CD14-positive monocyte (primary cell): ENCODE measurements around the gene GTF2H1. TPM values are rescaled to one million over a fixed set of nuclear protein-coding genes. Genes with fewer than 3 reads are reported as not detected.

Source experiments
- DNase-seq, 3 donors: peaks; one replicate each; pipeline ENCODE4 v3.0.0-alpha.2; 2011 to 2022
- H2AFZ ChIP-seq: 2 replicates; pipeline ENCODE4 v1.6.0; 2012; ENCODE audit warnings: mild to moderate bottlenecking, low read depth, low read length, inconsistent platforms; ENCODE audit not compliant: insufficient read depth, poor library complexity, severe bottlenecking
- H3K27ac ChIP-seq, 2 donors: 1 replicate in 1 of 2; 2 replicates in 1 of 2; pipeline ENCODE4 v1.5.1; 2012 to 2013; ENCODE audit warnings: low read length in 2 of 2, control low read depth in 1 of 2, inconsistent platforms in 1 of 2, low read depth in 1 of 2, mild to moderate bottlenecking in 1 of 2
- H3K27me3 ChIP-seq, 2 donors: one replicate each; pipeline versions ENCODE4 v1.6.0 to v1.6.1; 2011 to 2013; ENCODE audit warnings: low read length in 2 of 2; ENCODE audit not compliant: control insufficient read depth in 2 of 2, insufficient read depth in 2 of 2
- H3K36me3 ChIP-seq, 2 donors: replicated peaks in 1 of 2; 1 replicate in 1 of 2; 2 replicates in 1 of 2; pipeline versions ENCODE4 v1.5.1 to v1.6.1; 2012 to 2013; ENCODE audit warnings: low read length in 2 of 2, control low read depth in 1 of 2, inconsistent platforms in 1 of 2, mild to moderate bottlenecking in 1 of 2; ENCODE audit not compliant: insufficient read depth in 2 of 2, control insufficient read depth in 1 of 2
- H3K4me1 ChIP-seq, 2 donors: 1 replicate in 1 of 2; 2 replicates in 1 of 2; pipeline versions ENCODE4 v1.5.1 to v1.6.1; 2012 to 2013; ENCODE audit warnings: low read length in 2 of 2, control low read depth in 1 of 2, inconsistent platforms in 1 of 2, mild to moderate bottlenecking in 1 of 2, moderate library complexity in 1 of 2; ENCODE audit not compliant: insufficient read depth in 2 of 2, control insufficient read depth in 1 of 2
- H3K4me2 ChIP-seq: replicated peaks from 2 replicates; pipeline ENCODE3; 2012; ENCODE audit warnings: low read length, moderate library complexity, mild to moderate bottlenecking; ENCODE audit not compliant: poor library complexity, severe bottlenecking; ENCODE audit errors: extremely low read depth
- H3K4me3 ChIP-seq, 3 experiments: fragments of 200-600 bp in 1 of 3; sonication (generic) in 1 of 3; replicated peaks in 1 of 3; 1 replicate in 2 of 3; 2 replicates in 1 of 3; pipeline ENCODE4 v1.5.1; 2011 to 2013; ENCODE audit warnings: low read length in 3 of 3, mild to moderate bottlenecking in 3 of 3, control low read depth in 2 of 3, low read depth in 2 of 3, inconsistent platforms in 1 of 3, moderate library complexity in 1 of 3
- H3K79me2 ChIP-seq: 2 replicates; pipeline ENCODE4 v1.6.0; 2012; ENCODE audit warnings: mild to moderate bottlenecking, control low read depth, inconsistent platforms, low read length, moderate library complexity; ENCODE audit not compliant: insufficient read depth
- H3K9ac ChIP-seq: 2 replicates; pipeline ENCODE4 v1.6.0; 2017; ENCODE audit warnings: low read length, mild to moderate bottlenecking; ENCODE audit not compliant: insufficient read depth, poor library complexity, severe bottlenecking
- H3K9me3 ChIP-seq, 2 donors: replicated peaks in 1 of 2; 1 replicate in 1 of 2; 2 replicates in 1 of 2; pipeline versions ENCODE4 v1.5.1 to v1.6.1; 2012 to 2013; ENCODE audit warnings: low read length in 2 of 2, control low read depth in 1 of 2; ENCODE audit not compliant: control insufficient read depth in 1 of 2, insufficient read depth in 1 of 2
- H4K20me1 ChIP-seq: 2 replicates; pipeline ENCODE4 v1.6.0; 2012; ENCODE audit warnings: mild to moderate bottlenecking, low read length, control low read depth, moderate library complexity; ENCODE audit not compliant: insufficient read depth
- H3K27ac Mint-ChIP-seq, 7 donors: one replicate each; pipeline ENCODE4 v1.8.0; 2020; ENCODE audit warnings: mild to moderate bottlenecking in 7 of 7, mixed read lengths in 7 of 7, moderate library complexity in 6 of 7, inconsistent platforms in 2 of 7
- H3K27me3 Mint-ChIP-seq, 3 donors: one replicate each; pipeline ENCODE4 v1.8.0; 2021 to 2022; ENCODE audit warnings: low read depth in 3 of 3, mild to moderate bottlenecking in 3 of 3, mixed read lengths in 3 of 3, moderate library complexity in 3 of 3, inconsistent platforms in 1 of 3
- H3K36me3 Mint-ChIP-seq, 2 donors: one replicate each; pipeline ENCODE4 v1.8.0; 2020; ENCODE audit warnings: mixed read lengths in 2 of 2, inconsistent platforms in 1 of 2, mild to moderate bottlenecking in 1 of 2
- H3K4me1 Mint-ChIP-seq: one replicate; pipeline ENCODE4 v1.8.0; 2020; ENCODE audit warnings: mild to moderate bottlenecking, mixed read lengths
- H3K4me3 Mint-ChIP-seq, 2 donors: one replicate each; pipeline ENCODE4 v1.8.0; 2020; ENCODE audit warnings: mild to moderate bottlenecking in 2 of 2, mixed read lengths in 2 of 2, moderate library complexity in 1 of 2
- H3K9me3 Mint-ChIP-seq, 7 donors: one replicate each; pipeline ENCODE4 v1.8.0; 2020 to 2022; ENCODE audit warnings: mixed read lengths in 7 of 7, mild to moderate bottlenecking in 6 of 7, moderate library complexity in 6 of 7, inconsistent platforms in 2 of 7
- CTCF ChIP-seq: fragments of 200-600 bp; IDR thresholded peaks from one replicate; pipeline ENCODE4 v1.8.0; 2022; ENCODE audit warnings: antibody characterized with exemption, mild to moderate bottlenecking
- WGBS: methylation state at CpG from one replicate; pipeline ENCODE4 v1.1.5; 2013; ENCODE audit warnings: missing lambda C conversion rate; ENCODE audit not compliant: insufficient coverage; 5-methylcytosine and 5-hydroxymethylcytosine counted together
- intact Hi-C, 2 donors: fragments of 100-400 bp; cut with micrococcal nuclease; formaldehyde crosslinking; loops; one replicate each; pipeline versions ENCODE4 v1.15.0 to v1.15.1; 2023
- polyA plus RNA-seq, 3 donors: library from polyadenylated mRNA; depleted of rRNA in 1 of 3; unstranded in 2 of 3; stranded (reverse) in 1 of 3; fragments of 300-500 nt in 2 of 3; fragments of >200 nt in 1 of 3; fragmentation: Illumina TruSeq in 2 of 3; gene quantifications; 1 replicate in 2 of 3; 2 replicates in 1 of 3; pipeline ENCODE4 v1.2.3, GENCODE V29; 2012 to 2021

GTF2H1 gene
- polyA plus RNA-seq, 3 donors: 23.0 to 26.6 (median 26.2) TPM

DNA sequence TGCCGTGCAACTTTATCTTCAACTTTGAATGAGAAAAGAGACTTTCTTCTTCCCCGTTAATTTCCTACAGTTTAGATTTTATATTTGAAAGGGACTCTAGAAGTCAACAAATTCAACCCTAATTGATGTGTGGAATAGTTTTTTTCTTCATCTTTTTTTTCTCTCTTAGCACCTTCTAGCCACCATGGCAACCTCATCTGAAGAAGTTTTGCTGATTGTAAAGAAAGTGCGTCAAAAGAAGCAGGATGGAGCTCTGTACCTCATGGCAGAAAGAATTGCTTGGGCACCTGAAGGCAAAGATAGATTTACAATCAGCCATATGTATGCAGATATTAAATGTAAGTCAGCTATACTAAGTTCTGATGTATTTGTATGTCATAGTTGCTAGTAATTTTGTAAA lies 10.5 kb downstream of the GTF2H1 start:
- peaks cover 59% of the 10 kb centered on the region for H4K20me1 ChIP-seq
- no peak for TF ChIP-seq CTCF
- Mint-ChIP-seq H3K27me3 (no peaks in the 10 kb centered on the region), H3K4me1 (peaks cover 8% of the 10 kb centered on the region), H3K27ac (no peak overlapping the region), H3K9me3 (no peaks in the 10 kb centered on the region), H3K36me3 (peaks cover 69 to 91% of the 10 kb centered on the region in 2 donors), H3K4me3 (no peak overlapping the region)
- H3K9ac ChIP-seq: no peak overlapping the region
- no CpG with 5 or more reads among the region's 3 CpGs for WGBS
- H3K9me3 ChIP-seq: no peaks in the 10 kb centered on the region
- H3K36me3 ChIP-seq: peaks cover 64 to 96% of the 10 kb centered on the region in 2 donors
- no peak overlapping the region for H2AFZ ChIP-seq
- no peaks in the 10 kb centered on the region for H3K27me3 ChIP-seq
- H3K4me3 ChIP-seq: no peak overlapping the region
- peaks cover 55% of the 10 kb centered on the region for H3K79me2 ChIP-seq
- H3K4me1 ChIP-seq: no peaks in the 10 kb centered on the region
- H3K4me2 ChIP-seq: no peak overlapping the region
- H3K27ac ChIP-seq: no peak overlapping the region
- intact Hi-C loops: loop anchor here (5.0 to 10.0 kb wide), 2 partner anchors 34 to 88 kb away; partner anchors contain the start of gene SAA2 (in 1 of the 2)
- no peak for DNase-seq

GRCh38 chr11:18347471-18348125 lies 25.2 kb downstream of the GTF2H1 start:
- Mint-ChIP-seq H3K4me3 (no peak overlapping the region), H3K27ac (no peak overlapping the region), H3K4me1 (no peaks in the 10 kb centered on the region), H3K27me3 (no peaks in the 10 kb centered on the region), H3K36me3 (peaks cover 61 to 82% of the 10 kb centered on the region in 2 donors), H3K9me3 (no peaks in the 10 kb centered on the region)
- 75% methylated on average over 1 of the region's 5 CpGs for WGBS
- no peak for TF ChIP-seq CTCF
- Histone ChIP-seq H3K79me2 (no peaks in the 10 kb centered on the region), H3K27me3 (no peaks in the 10 kb centered on the region), H3K4me3 (no peak overlapping the region), H3K9ac (no peak overlapping the region), H3K36me3 (peaks cover 66 to 98% of the 10 kb centered on the region in 2 donors), H3K4me1 (no peaks in the 10 kb centered on the region), H4K20me1 (peaks cover 6% of the 10 kb centered on the region), H3K27ac (no peak overlapping the region), H3K4me2 (no peak overlapping the region), H3K9me3 (no peaks in the 10 kb centered on the region), H2AFZ (no peak overlapping the region)
- no peak for DNase-seq
- intact Hi-C loops: no loop called here
